Measurements from ENCODE around the gene MYO5A. TPM values are rescaled to one million over a fixed set of nuclear protein-coding genes. Genes with fewer than 3 reads are reported as not detected.
A peak's percentile ranks its signal among the peaks of the same experiment; 100 is the strongest.

Gene MYO5A
- total RNA-seq, 2 experiments from 2014 or later = 22.5 TPM

- DNase-seq (no peak), ATAC-seq (no peak)
- POLR2A ChIA-PET = interaction anchor here (0.7 kb wide), 1 partner anchor 277 kb away, joined by 9 read pairs; no protein-coding TSS in a partner anchor
- no peak overlapping the region for H3K27ac Mint-ChIP-seq
- intact Hi-C loops (cut with DNase I, micrococcal nuclease) = no loop called here
- no peaks in the 10 kb centered on the region for H3K27me3 Mint-ChIP-seq
- CTCF ChIA-PET = interaction anchor here (1.3 kb wide), 1 partner anchor 71 kb away, joined by 4 read pairs; no protein-coding TSS in a partner anchor
- peaks cover 12% of the 10 kb centered on the region for H3K4me1 Mint-ChIP-seq
- peaks cover 26% of the 10 kb centered on the region for H3K36me3 Mint-ChIP-seq (ENCODE audit: low read depth)
- H3K4me3 Mint-ChIP-seq = no peak overlapping the region
- H3K9me3 Mint-ChIP-seq (ENCODE audit: low read depth) = no peaks in the 10 kb centered on the region
These were observed 199.5 kb downstream of the MYO5A start for GRCh38 chr15:52329150-52329549.

GRCh38 chr15:52328680-52329079 is 200.0 kb downstream of the MYO5A start:
- Mint-ChIP-seq H3K36me3 (ENCODE audit: low read depth) (peaks cover 26% of the 10 kb centered on the region), H3K27me3 (no peaks in the 10 kb centered on the region), H3K4me3 (no peak overlapping the region), H3K27ac (no peak overlapping the region), H3K4me1 (peaks cover 12% of the 10 kb centered on the region), H3K9me3 (ENCODE audit: low read depth) (no peaks in the 10 kb centered on the region)
- no peak for ATAC-seq
- no peak for DNase-seq
- ChIA-PET POLR2A (no interaction called here), CTCF (interaction anchor here (1.0 to 1.5 kb wide), 4 partner anchors 11 to 406 kb away, joined by 3 to 7 read pairs (median 4); no protein-coding TSS in a partner anchor)
- intact Hi-C loops (cut with DNase I, micrococcal nuclease) = no loop called here

GRCh38 chr15:52326756-52327155 is 201.9 kb downstream of the MYO5A start:
- H3K36me3 Mint-ChIP-seq (ENCODE audit: low read depth) = peaks cover 32% of the 10 kb centered on the region
- peaks cover 6% of the 10 kb centered on the region for H3K4me1 Mint-ChIP-seq
- intact Hi-C loops (cut with DNase I, micrococcal nuclease) = no loop called here
- H3K4me3 Mint-ChIP-seq = no peak overlapping the region
- no peaks in the 10 kb centered on the region for H3K27me3 Mint-ChIP-seq
- no peak overlapping the region for H3K27ac Mint-ChIP-seq
- POLR2A ChIA-PET = interaction anchor here (0.6 kb wide), 1 partner anchor 296 kb away, joined by 3 read pairs; no protein-coding TSS in a partner anchor
- H3K9me3 Mint-ChIP-seq (ENCODE audit: low read depth) = no peaks in the 10 kb centered on the region
- ATAC-seq (no peak), DNase-seq (no peak)
- CTCF ChIA-PET = interaction anchor here (0.9 kb wide), 1 partner anchor 99 kb away, joined by 3 read pairs; no protein-coding TSS in a partner anchor

- peaks cover 33% of the 10 kb centered on the region for H3K36me3 Mint-ChIP-seq (ENCODE audit: low read depth)
- no peaks in the 10 kb centered on the region for H3K4me1 Mint-ChIP-seq
- no peak overlapping the region for H3K4me3 Mint-ChIP-seq
- CTCF ChIA-PET = no interaction called here
- H3K9me3 Mint-ChIP-seq (ENCODE audit: low read depth) = no peaks in the 10 kb centered on the region
- POLR2A ChIA-PET = no interaction called here
- intact Hi-C loops (cut with DNase I, micrococcal nuclease) = no loop called here
- no peak for DNase-seq
- H3K27me3 Mint-ChIP-seq = no peaks in the 10 kb centered on the region
- no peak overlapping the region for H3K27ac Mint-ChIP-seq
- ATAC-seq = no peak
These were observed 204.6 kb downstream of the MYO5A start for GRCh38 chr15:52324109-52324508.

GRCh38 chr15:52318729-52319500 is 209.8 kb downstream of the MYO5A start:
- intact Hi-C loops (cut with DNase I, micrococcal nuclease) = no loop called here
- H3K4me3 Mint-ChIP-seq = no peak overlapping the region
- CTCF ChIA-PET = interaction anchor here (0.7 to 1.6 kb wide), 5 partner anchors 11 to 392 kb away, joined by 3 to 6 read pairs (median 4); no protein-coding TSS in a partner anchor

GRCh38 chr15:52317688-52318087 is 211.0 kb downstream of the MYO5A start:
- H3K4me3 Mint-ChIP-seq = no peak overlapping the region
- peaks cover 31% of the 10 kb centered on the region for H3K36me3 Mint-ChIP-seq (ENCODE audit: low read depth)
- intact Hi-C loops (cut with DNase I, micrococcal nuclease) = no loop called here
- H3K9me3 Mint-ChIP-seq (ENCODE audit: low read depth) = no peaks in the 10 kb centered on the region
- DNase-seq (no peak), ATAC-seq (no peak)
- ChIA-PET CTCF (interaction anchor here (0.6 to 1.6 kb wide), 8 partner anchors 11 to 393 kb away, joined by 3 to 6 read pairs (median 3); no protein-coding TSS in a partner anchor), POLR2A (no interaction called here)
- no peaks in the 10 kb centered on the region for H3K4me1 Mint-ChIP-seq
- no peaks in the 10 kb centered on the region for H3K27me3 Mint-ChIP-seq
- no peak overlapping the region for H3K27ac Mint-ChIP-seq

More at GRCh38 chr15:52318729-52319500, 209.8 kb downstream of the MYO5A start:
- Mint-ChIP-seq H3K9me3 (ENCODE audit: low read depth) (no peaks in the 10 kb centered on the region), H3K27me3 (no peaks in the 10 kb centered on the region), H3K4me1 (no peaks in the 10 kb centered on the region), H3K27ac (no peak overlapping the region), H3K36me3 (ENCODE audit: low read depth) (peaks cover 30% of the 10 kb centered on the region)
- DNase-seq (no peak), ATAC-seq (no peak)
- POLR2A ChIA-PET = no interaction called here

GRCh38 chr15:52317022-52317421 is 211.7 kb downstream of the MYO5A start:
- H3K4me1 Mint-ChIP-seq = no peaks in the 10 kb centered on the region
- intact Hi-C loops (cut with DNase I, micrococcal nuclease) = no loop called here
- H3K9me3 Mint-ChIP-seq (ENCODE audit: low read depth) = no peaks in the 10 kb centered on the region
- DNase-seq (no peak), ATAC-seq (no peak)
- ChIA-PET CTCF (interaction anchor here (0.6 to 1.4 kb wide), 3 partner anchors 61 to 337 kb away, joined by 3 read pairs; no protein-coding TSS in a partner anchor), POLR2A (no interaction called here)
- H3K36me3 Mint-ChIP-seq (ENCODE audit: low read depth) = peaks cover 33% of the 10 kb centered on the region
- H3K27me3 Mint-ChIP-seq = no peaks in the 10 kb centered on the region
- no peak overlapping the region for H3K4me3 Mint-ChIP-seq
- no peak overlapping the region for H3K27ac Mint-ChIP-seq

GRCh38 chr15:52309154-52309548 is 219.5 kb downstream of the MYO5A start:
- DNase-seq (no peak), ATAC-seq (peak; percentile 36)
- Mint-ChIP-seq H3K9me3 (ENCODE audit: low read depth) (no peaks in the 10 kb centered on the region), H3K4me1 (peaks cover 5% of the 10 kb centered on the region), H3K27ac (no peak overlapping the region), H3K36me3 (ENCODE audit: low read depth) (peaks cover 17% of the 10 kb centered on the region), H3K27me3 (no peaks in the 10 kb centered on the region), H3K4me3 (no peak overlapping the region)
- POLR2A ChIA-PET = no interaction called here
- intact Hi-C loops (cut with DNase I, micrococcal nuclease) = no loop called here
- CTCF ChIA-PET = interaction anchor here (2.9 kb wide), 1 partner anchor 52 kb away, joined by 12 read pairs; no protein-coding TSS in a partner anchor

- Mint-ChIP-seq H3K27me3 (no peaks in the 10 kb centered on the region), H3K36me3 (ENCODE audit: low read depth) (peaks cover 15% of the 10 kb centered on the region), H3K4me1 (peaks cover 8% of the 10 kb centered on the region), H3K4me3 (no peak overlapping the region), H3K9me3 (ENCODE audit: low read depth) (no peaks in the 10 kb centered on the region), H3K27ac (no peak overlapping the region)
- POLR2A ChIA-PET = no interaction called here
- intact Hi-C loops (cut with DNase I, micrococcal nuclease) = no loop called here
- CTCF ChIA-PET = interaction anchor here (0.8 kb wide), 1 partner anchor 51 kb away, joined by 3 read pairs; no protein-coding TSS in a partner anchor
- no peak for DNase-seq
- ATAC-seq = no peak
These were observed 220.1 kb downstream of the MYO5A start for GRCh38 chr15:52308446-52309153.

- Mint-ChIP-seq H3K27me3 (no peaks in the 10 kb centered on the region), H3K9me3 (ENCODE audit: low read depth) (no peaks in the 10 kb centered on the region), H3K4me1 (peaks cover 10% of the 10 kb centered on the region), H3K27ac (no peak overlapping the region), H3K4me3 (no peak overlapping the region), H3K36me3 (ENCODE audit: low read depth) (peaks cover 10% of the 10 kb centered on the region)
- ATAC-seq (no peak), DNase-seq (no peak)
- intact Hi-C loops (cut with DNase I, micrococcal nuclease) = no loop called here
- POLR2A ChIA-PET = no interaction called here
- CTCF ChIA-PET = interaction anchor here (0.8 kb wide), 1 partner anchor 51 kb away, joined by 3 read pairs; no protein-coding TSS in a partner anchor
These were observed 220.8 kb downstream of the MYO5A start for GRCh38 chr15:52307847-52308246.

- H3K9me3 Mint-ChIP-seq (ENCODE audit: low read depth) = no peaks in the 10 kb centered on the region
- H3K27ac Mint-ChIP-seq = no peak overlapping the region
- H3K27me3 Mint-ChIP-seq = no peaks in the 10 kb centered on the region
- CTCF ChIA-PET = no interaction called here
- no peak for DNase-seq
- POLR2A ChIA-PET = no interaction called here
- intact Hi-C loops (cut with DNase I, micrococcal nuclease) = no loop called here
- H3K36me3 Mint-ChIP-seq (ENCODE audit: low read depth) = peaks cover 7% of the 10 kb centered on the region
- H3K4me1 Mint-ChIP-seq = peaks cover 10% of the 10 kb centered on the region
- H3K4me3 Mint-ChIP-seq = no peak overlapping the region
- ATAC-seq = peak; percentile 92
These were observed 222.4 kb downstream of the MYO5A start for GRCh38 chr15:52306270-52306669.
